ENCODE measurements around the gene SLC39A9.

GRCh38 chr14:69357544-69358200 is 40.8 kb upstream of the SLC39A9 start:
- TF ChIP-seq TBP (CRISPR knock-in tag; IDR thresholded peaks at IDR 0.05): no peak
- no peak for TF ChIP-seq SIX1 (CRISPR knock-in tag; IDR thresholded peaks at IDR 0.05; ENCODE audit: borderline replicate concordance)
- no peak for TF ChIP-seq CTCF (CRISPR knock-in tag; IDR thresholded peaks at IDR 0.05)

Measured in HepG2 (cell line).